Upper lobe of right lung (tissue), 1 donor: Measurements from ENCODE around the gene SMC1B. TPM values are rescaled to one million over a fixed set of nuclear protein-coding genes. Genes with fewer than 3 reads are reported as not detected.

Experiments
- ATAC-seq: fragments of 200-7000 bp; cut with Tn5 transposase; one replicate; pipeline ENCODE4 v1.9.1; 2020; ENCODE audit warnings: mild to moderate bottlenecking, moderate library complexity
- DNase-seq: peaks from one replicate; pipeline ENCODE4 v3.0.0-alpha.2; 2020
- H3K27ac ChIP-seq: fragments of 200-600 bp; one replicate; pipeline ENCODE4 v1.8.0; 2022
- H3K27me3 ChIP-seq: fragments of 200-600 bp; one replicate; pipeline ENCODE4 v1.8.0; 2022; ENCODE audit warnings: mild to moderate bottlenecking
- H3K36me3 ChIP-seq: fragments of 200-600 bp; one replicate; pipeline ENCODE4 v1.8.0; 2022
- H3K4me1 ChIP-seq: fragments of 200-600 bp; one replicate; pipeline ENCODE4 v1.8.0; 2022
- H3K4me3 ChIP-seq: fragments of 200-600 bp; one replicate; pipeline ENCODE4 v1.8.0; 2022; ENCODE audit warnings: mild to moderate bottlenecking
- H3K9me3 ChIP-seq: fragments of 200-600 bp; one replicate; pipeline ENCODE4 v1.8.0; 2022
- intact Hi-C: fragments of 100-400 bp; cut with DNase I; formaldehyde crosslinking; loops from one replicate; pipeline ENCODE4 v1.11.0; 2022
- total RNA-seq: library from RNA; stranded (reverse); fragmentation: NEBNext Ultra II Directional; extraction: Animal tissue kit (Norgen Biotek cat#: 25700); gene quantifications from one replicate; pipeline ENCODE4 v1.2.1, GENCODE V29; 2021
- TF ChIP-seq, protein P1 (sequence below): fragments of 200-600 bp; IDR thresholded peaks from one replicate; pipeline ENCODE4 v1.8.0; 2022; ENCODE audit warnings: antibody characterized with exemption
- donor health status: DM: no; HTN: yes; CAD: no; lungs with severe emphysema.

Gene SMC1B
- total RNA-seq, 1 donor from 2014 or later: not detected

DNA sequence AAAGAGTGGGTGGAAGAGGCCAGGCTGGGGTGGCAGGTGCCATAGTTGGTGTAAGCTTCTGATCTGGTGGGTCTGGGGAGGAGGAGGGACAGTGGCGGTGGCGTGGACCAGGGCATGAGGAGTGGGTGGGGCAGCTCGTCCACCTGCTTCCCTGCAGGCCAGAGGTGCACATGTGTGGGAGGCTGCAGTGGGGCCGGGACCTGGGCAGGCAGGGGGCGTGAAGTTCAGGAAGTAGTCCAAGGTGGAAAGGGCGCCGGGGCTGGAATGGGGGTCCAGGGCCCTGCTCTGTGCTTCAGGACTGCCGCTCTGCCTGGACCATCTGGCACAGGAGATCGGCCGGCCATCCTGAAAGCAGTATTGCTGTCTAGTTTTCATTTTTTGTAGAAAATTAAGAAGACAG lies 16.0 kb upstream of the SMC1B start:
- Histone ChIP-seq H3K4me3 (no peak overlapping the region), H3K27me3 (no peaks in the 10 kb centered on the region), H3K27ac (no peak overlapping the region), H3K4me1 (no peaks in the 10 kb centered on the region), H3K9me3 (no peaks in the 10 kb centered on the region), H3K36me3 (no peaks in the 10 kb centered on the region)
- TF ChIP-seq, protein P1, sequence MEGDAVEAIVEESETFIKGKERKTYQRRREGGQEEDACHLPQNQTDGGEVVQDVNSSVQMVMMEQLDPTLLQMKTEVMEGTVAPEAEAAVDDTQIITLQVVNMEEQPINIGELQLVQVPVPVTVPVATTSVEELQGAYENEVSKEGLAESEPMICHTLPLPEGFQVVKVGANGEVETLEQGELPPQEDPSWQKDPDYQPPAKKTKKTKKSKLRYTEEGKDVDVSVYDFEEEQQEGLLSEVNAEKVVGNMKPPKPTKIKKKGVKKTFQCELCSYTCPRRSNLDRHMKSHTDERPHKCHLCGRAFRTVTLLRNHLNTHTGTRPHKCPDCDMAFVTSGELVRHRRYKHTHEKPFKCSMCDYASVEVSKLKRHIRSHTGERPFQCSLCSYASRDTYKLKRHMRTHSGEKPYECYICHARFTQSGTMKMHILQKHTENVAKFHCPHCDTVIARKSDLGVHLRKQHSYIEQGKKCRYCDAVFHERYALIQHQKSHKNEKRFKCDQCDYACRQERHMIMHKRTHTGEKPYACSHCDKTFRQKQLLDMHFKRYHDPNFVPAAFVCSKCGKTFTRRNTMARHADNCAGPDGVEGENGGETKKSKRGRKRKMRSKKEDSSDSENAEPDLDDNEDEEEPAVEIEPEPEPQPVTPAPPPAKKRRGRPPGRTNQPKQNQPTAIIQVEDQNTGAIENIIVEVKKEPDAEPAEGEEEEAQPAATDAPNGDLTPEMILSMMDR: no peak
- DNase-seq (peak; percentile 53), ATAC-seq (no peak)
- intact Hi-C loops: no loop called here

GRCh38 chr22:45428391-45429385 lies 15.3 kb upstream of the SMC1B start:
- no peaks in the 10 kb centered on the region for H3K36me3 ChIP-seq
- no peaks in the 10 kb centered on the region for H3K4me1 ChIP-seq
- no peaks in the 10 kb centered on the region for H3K27me3 ChIP-seq
- TF ChIP-seq, protein P1: no peak
- H3K4me3 ChIP-seq: no peak overlapping the region
- intact Hi-C loops: no loop called here
- peak; percentile 45 for DNase-seq
- ATAC-seq: no peak
- no peaks in the 10 kb centered on the region for H3K9me3 ChIP-seq
- no peak overlapping the region for H3K27ac ChIP-seq

- TF ChIP-seq, protein P1: no peak
- ATAC-seq: no peak
- intact Hi-C loops: no loop called here
Observed at GRCh38 chr22:45427114-45427513, 13.7 kb upstream of the SMC1B start.

GRCh38 chr22:45426387-45426786 lies 13.0 kb upstream of the SMC1B start:
- ATAC-seq (no peak), DNase-seq (peak; percentile 38)
- intact Hi-C loops: no loop called here
- Histone ChIP-seq H3K27me3 (no peaks in the 10 kb centered on the region), H3K36me3 (no peaks in the 10 kb centered on the region), H3K27ac (no peak overlapping the region), H3K4me3 (no peak overlapping the region), H3K4me1 (no peaks in the 10 kb centered on the region), H3K9me3 (no peaks in the 10 kb centered on the region)
- TF ChIP-seq, protein P1: no peak

More at GRCh38 chr22:45427114-45427513, 13.7 kb upstream of the SMC1B start:
- Histone ChIP-seq H3K4me1 (no peaks in the 10 kb centered on the region), H3K4me3 (no peak overlapping the region), H3K27ac (no peak overlapping the region), H3K9me3 (no peaks in the 10 kb centered on the region), H3K27me3 (no peaks in the 10 kb centered on the region), H3K36me3 (no peaks in the 10 kb centered on the region)
- no peak for DNase-seq

GRCh38 chr22:45425531-45426265 lies 12.3 kb upstream of the SMC1B start:
- Histone ChIP-seq H3K9me3 (no peaks in the 10 kb centered on the region), H3K27ac (no peak overlapping the region), H3K27me3 (no peaks in the 10 kb centered on the region), H3K4me3 (no peak overlapping the region), H3K4me1 (no peaks in the 10 kb centered on the region), H3K36me3 (no peaks in the 10 kb centered on the region)
- DNase-seq (peak; percentile 54), ATAC-seq (no peak)
- intact Hi-C loops: no loop called here
- TF ChIP-seq, protein P1: no peak
